ENCODE results near the gene NTRK1. TPM values are rescaled to one million over a fixed set of nuclear protein-coding genes. Genes with fewer than 3 reads are reported as not detected.

NTRK1 gene
- total and polyA plus RNA-seq, 2 donors (not counting 1 experiment from before 2014, with no cell fraction given), result not detected

- H3K9me3 ChIP-seq (ENCODE audit: control extremely low read depth in 1 of 3, control insufficient read depth in 2 of 3, insufficient read depth in 1 of 3, low read length in 2 of 3), result peaks cover 0 to 9% (median 0%) of the 10 kb centered on the region in 3 donors
- H3K36me3 ChIP-seq (replicated peaks in 1 of 2; ENCODE audit: control extremely low read depth in 1 of 2, control insufficient read depth in 1 of 2, extremely low read depth in 1 of 2, insufficient read depth in 2 of 2, low read length in 1 of 2), result no peaks in the 10 kb centered on the region
- intact Hi-C loops (cut with micrococcal nuclease), result no loop called here
- Mint-ChIP-seq H3K9me3 (ENCODE audit: insufficient read depth) (no peaks in the 10 kb centered on the region), H3K27ac (no peak overlapping the region), H3K27me3 (peaks cover 71% of the 10 kb centered on the region), H3K4me3 (no peak overlapping the region), H3K4me1 (peaks cover 17% of the 10 kb centered on the region)
- no peak overlapping the region for H3K27ac ChIP-seq (ENCODE audit: low read length in 2 of 2)
- no peak overlapping the region for H3K9ac ChIP-seq (ENCODE audit: low read length)
- H3K4me1 ChIP-seq (ENCODE audit: control insufficient read depth in 2 of 2, insufficient read depth in 2 of 2, low read length in 2 of 2), result peaks cover 8 to 12% of the 10 kb centered on the region in 2 donors
- H3K79me2 ChIP-seq (ENCODE audit: control insufficient read depth, insufficient read depth, low read length), result no peaks in the 10 kb centered on the region
- ATAC-seq (ENCODE audit: low read depth) (no peak), DNase-seq (no peak)
- WGBS (ENCODE audit: insufficient coverage), result 9% methylated on average over 35 of the region's 36 CpGs
- ChIA-PET POLR2A (no interaction called here), CTCF (interaction anchor here (1.5 to 1.9 kb wide), 2 partner anchors 10 to 51 kb away, joined by 4 to 7 read pairs; no protein-coding TSS in a partner anchor)
- TF ChIP-seq EZH2 (IDR thresholded peaks at IDR 0.05; ENCODE audit: borderline replicate concordance, insufficient read depth, low read depth, low read length, poor library complexity, severe bottlenecking), result no peak
- TF ChIP-seq, protein P1, sequence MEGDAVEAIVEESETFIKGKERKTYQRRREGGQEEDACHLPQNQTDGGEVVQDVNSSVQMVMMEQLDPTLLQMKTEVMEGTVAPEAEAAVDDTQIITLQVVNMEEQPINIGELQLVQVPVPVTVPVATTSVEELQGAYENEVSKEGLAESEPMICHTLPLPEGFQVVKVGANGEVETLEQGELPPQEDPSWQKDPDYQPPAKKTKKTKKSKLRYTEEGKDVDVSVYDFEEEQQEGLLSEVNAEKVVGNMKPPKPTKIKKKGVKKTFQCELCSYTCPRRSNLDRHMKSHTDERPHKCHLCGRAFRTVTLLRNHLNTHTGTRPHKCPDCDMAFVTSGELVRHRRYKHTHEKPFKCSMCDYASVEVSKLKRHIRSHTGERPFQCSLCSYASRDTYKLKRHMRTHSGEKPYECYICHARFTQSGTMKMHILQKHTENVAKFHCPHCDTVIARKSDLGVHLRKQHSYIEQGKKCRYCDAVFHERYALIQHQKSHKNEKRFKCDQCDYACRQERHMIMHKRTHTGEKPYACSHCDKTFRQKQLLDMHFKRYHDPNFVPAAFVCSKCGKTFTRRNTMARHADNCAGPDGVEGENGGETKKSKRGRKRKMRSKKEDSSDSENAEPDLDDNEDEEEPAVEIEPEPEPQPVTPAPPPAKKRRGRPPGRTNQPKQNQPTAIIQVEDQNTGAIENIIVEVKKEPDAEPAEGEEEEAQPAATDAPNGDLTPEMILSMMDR (IDR thresholded peaks at IDR 0.05), result no peak
- peak overlapping the region; percentile 46 for H3K4me2 ChIP-seq (replicated peaks; ENCODE audit: low read depth, low read length, poor library complexity, severe bottlenecking)
- no peak overlapping the region for H3K4me3 ChIP-seq (ENCODE audit: control extremely low read depth in 1 of 5, extremely low read depth in 1 of 5, insufficient read depth in 1 of 5, low read depth in 2 of 5, low read length in 4 of 5)
- peak overlapping the region; percentile 38 for H2AFZ ChIP-seq (ENCODE audit: insufficient read depth, low read depth, low read length, poor library complexity, severe bottlenecking)
- no peaks in the 10 kb centered on the region for H4K20me1 ChIP-seq (ENCODE audit: control insufficient read depth, insufficient read depth, low read length, poor library complexity, severe bottlenecking)
- peaks cover 0 to 49% (median 22%) of the 10 kb centered on the region in 4 experiments for H3K27me3 ChIP-seq (replicated peaks in 1 of 4; ENCODE audit: control extremely low read depth in 1 of 4, control insufficient read depth in 3 of 4, insufficient read depth in 4 of 4, low read length in 3 of 4)
Observed at GRCh38 chr1:156848461-156849150, 12.1 kb upstream of the NTRK1 start.

- Mint-ChIP-seq H3K27ac (no peak overlapping the region), H3K4me3 (no peak overlapping the region), H3K4me1 (peaks cover 14% of the 10 kb centered on the region), H3K27me3 (peaks cover 70% of the 10 kb centered on the region), H3K9me3 (ENCODE audit: insufficient read depth) (no peaks in the 10 kb centered on the region)
- Histone ChIP-seq H3K9me3 (ENCODE audit: control extremely low read depth in 1 of 3, control insufficient read depth in 2 of 3, insufficient read depth in 1 of 3, low read length in 2 of 3) (peaks cover 0 to 9% (median 0%) of the 10 kb centered on the region in 3 donors), H3K4me3 (ENCODE audit: control extremely low read depth in 1 of 5, extremely low read depth in 1 of 5, insufficient read depth in 1 of 5, low read depth in 2 of 5, low read length in 4 of 5) (no peak overlapping the region), H3K4me1 (ENCODE audit: control insufficient read depth in 2 of 2, insufficient read depth in 2 of 2, low read length in 2 of 2) (peaks cover 8 to 12% of the 10 kb centered on the region in 2 donors), H4K20me1 (ENCODE audit: control insufficient read depth, insufficient read depth, low read length, poor library complexity, severe bottlenecking) (no peaks in the 10 kb centered on the region), H3K9ac (ENCODE audit: low read length) (no peak overlapping the region), H3K4me2 (replicated peaks; ENCODE audit: low read depth, low read length, poor library complexity, severe bottlenecking) (peak overlapping the region; percentile 46), H3K27ac (ENCODE audit: low read length in 2 of 2) (no peak overlapping the region), H3K79me2 (ENCODE audit: control insufficient read depth, insufficient read depth, low read length) (no peaks in the 10 kb centered on the region), H3K27me3 (replicated peaks in 1 of 4; ENCODE audit: control extremely low read depth in 1 of 4, control insufficient read depth in 3 of 4, insufficient read depth in 4 of 4, low read length in 3 of 4) (peaks cover 0 to 49% (median 18%) of the 10 kb centered on the region in 4 experiments), H3K36me3 (replicated peaks in 1 of 2; ENCODE audit: control extremely low read depth in 1 of 2, control insufficient read depth in 1 of 2, extremely low read depth in 1 of 2, insufficient read depth in 2 of 2, low read length in 1 of 2) (no peaks in the 10 kb centered on the region), H2AFZ (ENCODE audit: insufficient read depth, low read depth, low read length, poor library complexity, severe bottlenecking) (peak overlapping the region; percentile 38)
- TF ChIP-seq EZH2 (IDR thresholded peaks at IDR 0.05; ENCODE audit: borderline replicate concordance, insufficient read depth, low read depth, low read length, poor library complexity, severe bottlenecking), result no peak
- TF ChIP-seq, protein P1 (IDR thresholded peaks at IDR 0.05), result no peak
- ChIA-PET POLR2A (no interaction called here), CTCF (interaction anchor here (1.5 to 1.9 kb wide), 2 partner anchors 10 to 51 kb away, joined by 4 to 7 read pairs; no protein-coding TSS in a partner anchor)
- intact Hi-C loops (cut with micrococcal nuclease), result no loop called here
- WGBS (ENCODE audit: insufficient coverage), result 33% methylated on average over 21 of the region's 23 CpGs
- ATAC-seq (ENCODE audit: low read depth) (no peak), DNase-seq (no peak)
Observed at GRCh38 chr1:156849151-156849496, 11.5 kb upstream of the NTRK1 start.

All from B cell (primary cell).